NB4 (cell line): ENCODE measurements around the gene NRP1.

Experiments used
- MAX ChIP-seq: IDR thresholded peaks from 2 replicates; pipeline ENCODE4 v1.6.1; 2011; ENCODE audit warnings: low read depth, low read length
- POLR2A ChIP-seq: IDR thresholded peaks from 2 replicates; pipeline ENCODE4 v1.6.1; 2011; ENCODE audit warnings: mild to moderate bottlenecking; ENCODE audit not compliant: insufficient read length; ENCODE audit errors: extremely low read depth

GRCh38 chr10:33382921-33383713, 48.6 kb upstream of the NRP1 start:
- TF ChIP-seq MAX, result no peak
- TF ChIP-seq POLR2A, result no peak
